Astrocyte of the spinal cord (primary cell): ENCODE results near the gene SPACA7.

Source experiments
- DNase-seq: peaks from one replicate; pipeline ENCODE4 v3.0.0; 2011; ENCODE audit warnings: low read depth, low spot score
- H3K4me3 ChIP-seq: 2 replicates; pipeline ENCODE4 v1.5.1; 2011; ENCODE audit warnings: low read depth, mild to moderate bottlenecking, low read length, moderate library complexity
- CTCF ChIP-seq: IDR thresholded peaks from 2 replicates; pipeline ENCODE4 v1.5.1; 2012; ENCODE audit warnings: low read depth, mild to moderate bottlenecking, low read length, inconsistent platforms
- in situ Hi-C: cut with HindIII; loops from 2 replicates; pipeline ENCODE4 v1.10.0; 2017; ENCODE audit warnings: low sequenced_read_pairs

Gene SPACA7

GRCh38 chr13:112442483-112443090, 66.4 kb downstream of the SPACA7 start:
- in situ Hi-C loops: no loop called here
- DNase-seq: no peak
- TF ChIP-seq CTCF: no peak
- no peak overlapping the region for H3K4me3 ChIP-seq

- in situ Hi-C loops: no loop called here
- no peak for DNase-seq
- peak; percentile 34 for TF ChIP-seq CTCF
- no peak overlapping the region for H3K4me3 ChIP-seq
Observed at GRCh38 chr13:112443191-112443994, 67.2 kb downstream of the SPACA7 start.

- no peak overlapping the region for H3K4me3 ChIP-seq
- TF ChIP-seq CTCF: peak; percentile 89
- peak; percentile 17 for DNase-seq
- in situ Hi-C loops: no loop called here
Observed at GRCh38 chr13:112443995-112444311, 67.8 kb downstream of the SPACA7 start.

- no peak overlapping the region for H3K4me3 ChIP-seq
- DNase-seq: no peak
- TF ChIP-seq CTCF: no peak
- in situ Hi-C loops: no loop called here
Observed at GRCh38 chr13:112444416-112445399, 68.6 kb downstream of the SPACA7 start.

GRCh38 chr13:112445411-112446271, 69.5 kb downstream of the SPACA7 start:
- in situ Hi-C loops: no loop called here

More at GRCh38 chr13:112445411-112446271, 69.5 kb downstream of the SPACA7 start:
- TF ChIP-seq CTCF: no peak
- no peak for DNase-seq
- no peak overlapping the region for H3K4me3 ChIP-seq
